Activated CD8-positive, alpha-beta memory T cell treated with anti-CD3 and anti-CD28 coated beads for 1 hour (primary cell): ENCODE data around the gene CADM1.

Experiments used
- DNase-seq, 2 donors: peaks; one replicate each; pipeline ENCODE4 v3.0.0-alpha.2; 2020; ENCODE audit warnings: low read depth in 1 of 2; ENCODE audit errors: extremely low read depth in 1 of 2

Gene CADM1

GRCh38 chr11:115220423-115220822, 283.8 kb downstream of the CADM1 start:
- DNase-seq: no peak

DNA sequence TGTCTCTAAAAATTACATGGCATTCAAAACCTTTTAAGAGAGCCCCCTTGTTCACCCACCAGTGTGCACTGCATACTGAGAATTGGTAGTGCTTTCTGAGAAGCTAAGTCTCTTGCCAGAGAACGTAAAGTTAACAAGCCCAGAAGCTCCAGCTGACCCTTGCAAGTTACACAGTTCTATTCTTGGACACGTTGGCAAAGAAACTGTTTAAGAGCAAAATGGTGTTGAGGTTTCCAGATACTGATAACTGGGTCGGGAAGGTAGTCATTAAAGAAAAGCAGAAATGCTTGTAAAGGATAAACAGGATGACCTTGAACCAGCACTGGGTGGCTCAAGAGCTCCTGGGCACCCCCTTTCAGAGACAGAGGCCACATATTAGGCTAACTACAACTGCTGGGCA, 284.8 kb downstream of the CADM1 start:
- DNase-seq: no peak

- no peak for DNase-seq
Measured at GRCh38 chr11:115217726-115218311, 286.4 kb downstream of the CADM1 start.

- DNase-seq: no peak
Measured at GRCh38 chr11:115215694-115216617, 288.3 kb downstream of the CADM1 start.

- no peak for DNase-seq
Measured at GRCh38 chr11:115214644-115215234, 289.5 kb downstream of the CADM1 start.

DNA sequence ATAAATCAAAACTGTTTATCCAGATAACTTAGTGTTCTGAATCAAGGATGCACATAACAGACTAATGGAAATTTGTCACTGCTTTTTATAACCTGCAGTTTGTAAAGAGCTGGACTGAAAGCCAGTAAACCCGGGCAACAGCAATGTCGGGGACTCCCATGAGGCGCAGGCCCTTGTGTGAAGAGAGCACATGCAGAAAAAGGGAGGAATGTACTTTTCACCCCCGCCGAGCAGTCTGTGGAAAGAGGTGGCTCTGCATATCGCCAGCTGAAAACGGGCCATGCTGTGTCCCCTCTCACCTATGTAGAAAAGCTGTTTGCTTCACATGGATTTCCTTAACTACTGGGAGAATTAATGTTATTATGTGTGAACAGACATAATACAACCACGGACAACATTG, 291.2 kb downstream of the CADM1 start:
- no peak for DNase-seq

GRCh38 chr11:115208808-115209259, 295.4 kb downstream of the CADM1 start:
- no peak for DNase-seq

DNA sequence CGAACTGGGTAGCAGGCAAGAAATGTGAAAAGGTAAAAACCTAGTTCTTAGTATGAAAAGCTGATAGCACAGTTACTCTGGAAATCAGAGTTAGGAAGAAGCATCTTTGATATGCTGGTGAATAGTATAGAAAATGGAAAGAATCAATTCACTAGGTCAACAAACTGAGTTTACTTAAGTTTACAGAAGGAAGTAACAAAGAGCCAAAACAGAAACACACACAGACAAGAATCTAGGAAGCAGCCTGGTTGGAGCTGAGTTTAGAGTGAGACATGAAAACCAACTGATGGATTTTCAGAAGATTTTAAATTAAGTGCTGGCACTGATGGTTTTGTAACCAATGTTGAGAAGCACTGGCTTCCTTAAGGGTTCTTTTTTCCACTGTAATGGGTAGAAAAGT, 296.3 kb downstream of the CADM1 start:
- no peak for DNase-seq

GRCh38 chr11:115207166-115207591, 297.0 kb downstream of the CADM1 start:
- DNase-seq: no peak

- DNase-seq: no peak
Measured at GRCh38 chr11:115206365-115207022, 297.7 kb downstream of the CADM1 start.

- no peak for DNase-seq
Measured at GRCh38 chr11:115202900-115203552, 301.2 kb downstream of the CADM1 start.

DNA sequence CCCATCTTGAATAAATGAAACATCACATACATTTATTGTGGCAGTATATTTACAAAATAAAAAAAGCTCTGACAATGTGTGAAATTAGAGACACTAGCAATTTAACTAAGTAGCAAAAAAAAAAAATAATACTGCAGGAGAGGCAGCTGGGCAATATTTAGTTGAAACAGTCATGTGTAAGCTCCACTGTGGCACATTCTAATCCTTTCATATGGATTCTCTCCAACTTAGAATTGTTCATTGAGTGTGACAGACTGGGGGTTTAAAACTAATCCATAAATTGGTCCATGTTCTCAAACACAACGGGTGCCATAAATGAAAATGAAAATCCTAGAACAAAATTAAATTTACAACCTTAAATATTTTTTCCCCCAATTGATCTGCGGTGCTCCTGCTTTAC, 302.1 kb downstream of the CADM1 start:
- no peak for DNase-seq

DNA sequence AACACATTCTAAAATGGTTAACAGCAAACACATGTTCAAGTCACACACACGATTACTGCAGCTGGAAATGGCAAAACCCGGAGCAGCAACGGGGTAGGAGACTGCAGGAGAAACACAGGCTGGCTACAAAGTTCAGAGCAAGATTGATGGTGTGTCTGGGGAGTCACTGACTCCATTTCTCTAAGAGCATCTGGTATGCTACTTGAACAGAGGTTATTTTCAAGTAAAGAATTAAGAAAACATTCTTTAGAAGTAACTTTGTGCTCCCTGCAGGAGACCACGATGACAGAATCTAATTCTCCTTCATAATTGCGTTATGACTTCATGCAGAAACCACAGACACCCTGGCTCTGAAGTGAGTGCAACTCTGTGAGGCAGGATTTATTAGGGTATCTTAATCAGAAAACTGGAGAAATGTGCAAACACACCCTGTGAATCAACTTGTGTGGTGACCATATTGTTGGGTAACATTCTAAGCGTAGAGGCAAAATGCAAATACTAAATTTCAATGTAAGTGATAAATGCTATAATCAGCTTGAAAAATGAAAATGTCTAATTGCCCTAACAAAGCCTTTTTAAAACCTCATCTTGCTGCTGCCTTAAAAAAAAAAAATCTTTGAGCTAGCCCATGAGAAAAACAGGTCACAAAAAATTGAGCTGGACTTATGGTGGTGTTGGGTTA, 303.0 kb downstream of the CADM1 start:
- DNase-seq: no peak

GRCh38 chr11:115199481-115200069, 304.6 kb downstream of the CADM1 start:
- no peak for DNase-seq

- no peak for DNase-seq
Measured at GRCh38 chr11:115198321-115198741, 305.9 kb downstream of the CADM1 start.

DNA sequence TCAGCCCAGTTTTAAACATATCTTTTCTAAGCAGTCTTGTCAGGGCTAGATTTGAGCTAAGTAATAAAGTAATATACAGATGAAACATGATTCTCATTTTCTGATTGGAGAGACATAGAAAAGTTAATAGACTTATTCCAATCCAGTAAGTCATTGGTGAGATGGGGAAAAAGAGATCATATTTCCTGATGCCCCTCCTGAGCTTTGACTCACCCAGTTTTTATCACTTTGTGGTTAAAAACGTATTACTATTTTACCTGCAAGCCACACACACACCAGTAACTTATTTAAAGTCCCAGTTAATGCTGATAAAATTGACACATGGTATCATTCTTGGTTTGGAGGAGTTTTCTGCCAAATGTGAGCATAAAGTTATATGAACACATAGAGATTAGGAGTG, 306.8 kb downstream of the CADM1 start:
- no peak for DNase-seq

DNA sequence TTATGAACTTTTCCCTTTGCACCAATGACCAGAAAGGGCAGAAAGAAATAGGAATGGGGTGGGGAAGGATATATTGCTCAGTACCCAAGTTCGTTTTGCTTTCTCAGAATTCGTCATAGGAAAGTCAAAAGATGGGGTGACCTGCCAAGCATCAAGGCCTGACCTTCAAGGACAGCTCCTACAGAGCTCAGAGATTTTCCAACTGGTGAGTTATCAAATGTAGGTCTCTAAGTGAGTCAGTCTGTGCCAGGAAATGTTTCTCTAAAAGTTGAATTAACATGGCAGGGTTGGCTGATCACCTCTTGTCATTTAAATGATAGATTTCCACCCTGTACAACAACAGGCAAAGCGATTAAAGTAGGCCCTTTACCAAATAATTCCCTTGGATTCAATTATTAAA, 307.2 kb downstream of the CADM1 start:
- DNase-seq: no peak

DNA sequence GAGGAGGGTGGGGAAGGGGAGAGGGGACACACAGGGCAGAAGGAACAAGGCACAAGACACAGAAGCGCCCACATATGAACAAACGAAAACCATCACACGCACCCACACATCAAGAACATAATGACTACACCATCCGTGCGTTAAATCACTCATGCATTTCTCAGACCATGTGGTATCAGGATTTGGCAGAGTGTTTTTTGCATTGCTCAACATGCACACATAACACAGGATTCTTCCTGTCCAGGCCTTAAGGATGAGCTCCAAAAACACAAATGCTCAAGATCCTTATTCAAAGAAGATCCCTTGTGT, 309.5 kb downstream of the CADM1 start:
- no peak for DNase-seq

DNA sequence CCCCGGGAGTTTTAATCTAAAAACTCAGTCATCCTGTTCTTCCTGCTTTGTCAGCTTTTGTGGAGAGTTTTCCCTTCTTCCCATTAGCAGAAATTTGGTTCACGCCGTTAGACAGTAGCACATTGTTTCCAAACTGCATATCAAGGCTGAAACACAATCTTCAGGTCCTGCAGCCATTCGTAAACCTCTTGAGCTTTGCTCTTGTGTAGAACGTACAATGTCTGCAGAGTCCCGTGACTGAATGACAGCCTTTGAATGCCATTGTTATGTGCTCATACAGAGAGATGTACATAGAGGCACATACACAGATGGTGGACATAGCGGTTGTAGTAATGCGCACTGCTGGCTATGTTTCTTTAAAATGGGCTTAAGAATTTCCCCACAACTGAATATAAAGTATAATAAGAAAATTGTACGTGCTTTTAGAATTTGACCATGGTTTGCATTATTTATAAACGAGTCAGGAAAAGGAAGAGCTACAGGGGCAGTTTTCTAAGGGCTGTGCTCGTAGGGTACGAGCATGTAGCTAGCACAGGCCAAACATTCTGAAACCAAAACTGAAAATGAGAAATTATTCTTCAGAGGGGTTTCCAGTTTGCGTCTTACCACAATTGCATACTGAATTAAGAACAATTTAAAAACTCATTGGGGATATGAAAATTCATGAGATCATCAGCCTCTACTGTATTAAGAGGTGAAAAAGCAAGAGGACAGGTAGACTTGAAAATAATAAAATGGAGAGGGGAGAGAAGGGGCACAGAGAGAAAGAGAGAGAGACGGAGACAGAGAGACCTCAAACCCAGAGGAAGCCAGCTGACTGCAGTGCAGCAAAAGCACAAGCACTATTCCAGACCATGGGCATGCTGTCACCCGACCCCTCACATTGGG, 310.1 kb downstream of the CADM1 start:
- no peak for DNase-seq
